SIG-M5 treated with dmso at 0.1 percent for 504 hours (cell line): ENCODE measurements around the gene CEPT1.
"Not testable (repeated sequence)": the region's sequence is repeated elsewhere in the genome, so short reads cannot be mapped to it uniquely, and the experiment has no call there.

Experiments used
- DNase-seq: peaks from one replicate; lab custom pipeline; 2025; ENCODE audit not compliant: unreplicated experiment; lab: John Stamatoyannopoulos, UW

The CEPT1 gene

GRCh38 chr1:111208921-111209320 is 68.9 kb downstream of the CEPT1 start:
- DNase-seq: no peak

GRCh38 chr1:111209622-111210021 is 69.6 kb downstream of the CEPT1 start:
- no peak for DNase-seq

GRCh38 chr1:111211921-111212320 is 71.9 kb downstream of the CEPT1 start:
- DNase-seq: no peak

GRCh38 chr1:111212634-111213335 is 72.8 kb downstream of the CEPT1 start:
- no peak for DNase-seq

- no peak for DNase-seq
Measured at GRCh38 chr1:111213412-111213811, 73.4 kb downstream of the CEPT1 start.

- peak; percentile 77 for DNase-seq
Measured at GRCh38 chr1:111214074-111214801, 74.2 kb downstream of the CEPT1 start.

DNA sequence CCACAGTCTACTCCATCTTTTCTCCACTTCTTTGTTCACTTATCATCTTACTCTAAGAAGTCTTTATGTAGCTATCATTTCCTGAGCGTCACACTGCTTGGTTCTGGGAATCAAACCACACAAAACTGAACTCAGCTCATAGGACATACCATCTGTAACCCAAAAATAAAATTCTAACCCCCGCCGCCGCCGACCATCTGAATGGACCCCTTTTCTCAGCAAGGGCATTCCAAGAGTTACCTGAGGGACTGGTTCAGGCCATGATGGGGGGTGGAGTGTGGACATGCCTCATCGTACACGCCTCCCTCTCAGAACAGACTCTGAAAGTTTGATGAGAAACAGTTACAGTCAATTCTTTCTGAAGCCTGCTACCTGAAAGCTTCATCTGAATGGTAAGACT is 74.9 kb downstream of the CEPT1 start:
- DNase-seq: no peak

DNA sequence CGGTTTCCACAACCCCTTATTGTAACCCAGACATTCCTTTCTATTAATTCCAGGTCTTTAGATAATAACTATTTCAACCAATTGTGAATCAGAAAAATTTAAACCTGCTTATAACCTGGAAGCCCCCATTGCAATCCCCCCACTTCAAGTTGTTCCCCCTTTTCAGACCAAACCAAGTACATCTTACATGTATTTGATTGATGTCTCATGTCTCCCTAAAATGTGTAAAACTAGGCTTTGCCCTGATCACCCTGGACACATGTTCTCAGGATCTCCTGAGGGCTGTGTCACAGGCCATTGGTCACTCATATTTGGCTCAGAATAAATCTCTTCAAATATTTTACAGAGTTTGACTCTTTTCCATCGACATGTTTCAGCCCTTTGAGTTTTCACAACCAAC is 75.3 kb downstream of the CEPT1 start:
- DNase-seq: not testable (repeated sequence)

GRCh38 chr1:111216751-111217150 is 76.7 kb downstream of the CEPT1 start:
- no peak for DNase-seq

- DNase-seq: no peak
Measured at GRCh38 chr1:111217183-111217910, 77.3 kb downstream of the CEPT1 start.

- no peak for DNase-seq
Measured at GRCh38 chr1:111218701-111219556, 78.9 kb downstream of the CEPT1 start.

DNA sequence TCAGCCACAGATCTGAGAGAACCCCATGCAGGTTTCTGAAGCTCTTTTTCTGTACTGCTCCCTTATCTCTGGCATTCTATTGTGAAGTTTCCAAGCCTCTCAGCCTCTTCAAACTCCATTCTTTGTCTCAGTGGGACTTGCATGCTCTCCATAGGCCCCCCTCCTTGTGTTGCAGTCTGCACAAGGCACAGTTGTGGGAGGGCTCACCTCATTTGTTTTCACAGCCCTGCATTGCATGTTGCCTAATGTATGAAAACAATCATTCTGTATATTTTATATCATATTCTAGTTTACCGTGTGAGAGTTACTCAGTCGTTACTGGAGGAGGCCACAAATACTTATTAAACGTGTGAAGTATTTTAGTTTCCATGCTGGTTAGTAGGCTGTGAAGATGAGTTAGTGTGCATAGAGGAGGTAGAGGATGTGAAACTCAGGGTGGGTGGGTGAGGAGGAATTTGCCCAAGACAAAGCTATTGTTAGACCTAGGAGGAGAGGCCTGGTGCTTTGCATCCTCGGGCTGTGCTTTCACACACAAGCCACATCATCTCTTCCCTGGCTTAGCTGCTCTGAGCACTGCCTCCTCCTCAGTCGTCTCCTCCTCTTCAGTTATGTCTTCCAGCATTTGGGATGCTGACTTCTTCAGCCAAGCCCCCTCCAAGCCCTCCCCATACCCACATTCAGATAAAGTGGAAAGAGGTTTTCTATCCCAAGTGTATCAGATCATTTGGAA is 79.7 kb downstream of the CEPT1 start:
- peak; percentile 95 for DNase-seq

DNA sequence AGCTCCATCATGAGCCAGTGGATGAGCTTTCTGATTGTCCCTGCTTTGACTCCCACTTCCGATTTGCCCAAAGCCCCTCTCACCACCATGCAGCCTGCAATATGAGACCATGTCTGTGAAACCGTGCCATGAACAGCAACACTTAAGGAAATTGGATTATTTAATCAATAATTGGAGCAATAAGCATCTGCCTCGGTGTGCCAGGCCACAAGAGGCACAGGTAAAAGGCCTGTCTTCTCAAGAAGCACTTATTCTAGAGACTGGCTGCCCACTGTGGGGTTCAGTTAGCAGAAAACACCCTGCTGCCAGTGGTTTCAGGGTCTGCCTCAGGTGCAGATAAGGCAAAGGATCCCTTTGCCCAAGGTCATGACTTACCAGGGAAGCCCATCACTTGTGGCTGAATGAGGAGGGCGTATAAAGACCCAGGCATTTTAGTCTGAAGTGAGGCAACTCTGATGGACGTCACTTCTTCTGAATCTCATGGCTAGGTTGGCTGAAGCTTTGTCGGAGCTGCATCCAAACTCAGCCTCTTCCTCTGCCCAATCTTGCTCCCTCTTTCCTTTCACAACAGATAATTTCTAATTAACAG is 80.4 kb downstream of the CEPT1 start:
- DNase-seq: no peak

GRCh38 chr1:111221276-111221632 is 81.2 kb downstream of the CEPT1 start:
- DNase-seq: no peak

- DNase-seq: peak; percentile 94
Measured at GRCh38 chr1:111221633-111222291, 81.7 kb downstream of the CEPT1 start.

DNA sequence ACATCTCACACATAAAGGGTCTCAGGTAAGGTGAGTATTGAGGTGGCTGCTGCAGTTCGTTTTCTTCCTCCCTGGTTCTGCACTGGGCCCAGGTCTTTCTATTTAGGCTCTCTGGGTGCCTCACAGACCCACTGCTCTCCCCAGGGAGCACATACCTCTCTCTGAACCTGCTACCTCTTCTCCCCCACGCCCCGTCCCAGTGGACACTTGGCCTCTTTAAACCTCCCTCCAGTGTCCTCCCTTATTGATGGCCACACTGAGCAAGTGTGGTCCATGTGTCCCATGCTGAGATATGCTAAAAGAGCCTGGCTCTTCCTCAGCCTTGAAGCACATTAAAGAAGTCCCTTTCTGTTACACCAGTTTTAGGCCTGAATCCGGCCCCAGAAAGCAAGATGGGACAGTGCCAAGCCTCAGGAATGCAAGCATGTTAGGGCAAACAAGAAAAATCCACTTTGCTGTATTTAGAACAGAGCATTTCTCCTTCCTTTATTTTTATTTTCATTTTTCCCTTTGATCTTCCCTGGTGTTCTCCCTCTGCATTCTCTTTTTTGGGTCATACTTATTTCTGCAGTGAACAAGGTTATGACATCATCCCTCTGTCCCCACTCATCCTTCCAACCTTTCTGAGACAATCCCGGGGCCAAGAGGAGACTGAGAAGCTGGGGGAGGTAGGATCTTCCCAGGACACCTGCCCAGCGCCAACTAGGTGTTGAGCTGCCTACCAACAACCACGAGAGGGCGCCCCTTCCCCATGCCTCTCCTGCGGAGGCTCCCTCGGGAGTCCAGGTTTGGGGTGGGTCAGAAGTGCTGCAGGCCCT is 82.5 kb downstream of the CEPT1 start:
- DNase-seq: peak; percentile 56

GRCh38 chr1:111223126-111223685 is 83.2 kb downstream of the CEPT1 start:
- DNase-seq: no peak

GRCh38 chr1:111225091-111225490 is 85.1 kb downstream of the CEPT1 start:
- DNase-seq: no peak
